NCI-H2107 (cell line): ENCODE data around the gene FGD5.
A peak's percentile ranks its signal among the peaks of the same experiment; 100 is the strongest.

Source experiments
- DNase-seq: peaks from one replicate; lab custom pipeline; 2025; lab: John Stamatoyannopoulos, UW

Gene FGD5

GRCh38 chr3:14933820-14934425, 115.2 kb downstream of the FGD5 start:
- DNase-seq = no peak

GRCh38 chr3:14935592-14936345, 117.0 kb downstream of the FGD5 start:
- DNase-seq = no peak

DNA sequence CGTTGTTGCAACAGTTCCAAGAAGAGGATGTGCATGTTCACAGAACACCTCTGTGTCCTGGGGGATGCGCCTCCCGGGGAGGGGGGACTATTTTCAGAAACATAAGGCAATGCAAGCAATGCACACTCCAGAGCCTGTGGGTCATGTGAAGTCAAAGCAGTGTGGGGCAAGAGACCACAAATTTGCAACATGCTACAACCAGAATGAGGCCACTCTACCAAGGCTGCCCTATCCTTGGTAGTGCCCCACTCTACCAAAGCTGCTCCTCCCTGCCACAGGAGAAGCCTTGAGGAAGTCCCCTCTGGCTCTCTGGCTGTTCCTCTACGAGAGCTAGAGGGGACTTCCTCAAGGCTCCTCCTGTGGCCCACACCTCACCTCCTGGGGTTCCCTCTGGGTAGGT, 120.2 kb downstream of the FGD5 start:
- DNase-seq = no peak

DNA sequence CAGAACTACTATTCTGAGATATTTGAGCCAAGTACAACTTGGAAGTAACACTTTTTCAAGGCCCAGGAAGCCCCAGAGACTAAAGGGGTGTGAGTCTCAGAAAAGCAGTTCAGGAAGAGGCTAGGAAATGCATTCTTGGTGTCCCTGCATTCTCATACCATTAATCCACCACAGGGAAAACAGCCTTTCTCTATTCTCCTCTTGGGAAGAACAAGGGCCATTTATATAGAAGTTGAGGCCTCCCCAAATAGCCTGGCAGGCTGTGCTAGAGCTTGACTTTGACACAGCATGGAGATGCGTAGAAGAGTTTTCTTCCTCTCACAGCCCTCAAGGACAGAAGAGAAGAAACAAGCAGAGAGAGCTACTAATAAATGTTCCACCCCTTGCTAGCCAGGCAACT, 123.1 kb downstream of the FGD5 start:
- DNase-seq = no peak

GRCh38 chr3:14943042-14943441, 124.3 kb downstream of the FGD5 start:
- DNase-seq = no peak

DNA sequence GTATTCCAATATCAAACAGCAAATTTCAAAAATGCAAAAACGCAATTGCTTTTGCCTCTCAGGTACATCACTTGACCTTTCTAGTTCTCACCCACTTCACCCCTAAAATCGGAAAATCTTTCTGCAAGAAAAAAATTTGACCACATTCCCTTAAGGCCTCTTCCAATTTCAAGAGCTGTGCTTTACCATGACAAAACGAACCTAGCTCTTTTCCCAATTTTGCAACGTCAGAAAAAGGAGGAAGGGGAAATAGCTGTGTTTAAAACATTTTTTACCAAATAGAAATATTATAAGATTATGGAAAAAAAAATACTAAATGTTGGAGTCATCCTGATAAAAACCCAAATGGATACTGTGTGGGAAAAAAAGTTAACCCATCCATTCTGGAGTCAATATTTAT, 127.5 kb downstream of the FGD5 start:
- no peak for DNase-seq

- DNase-seq = no peak
Measured at GRCh38 chr3:14946739-14947099, 128.0 kb downstream of the FGD5 start.

- DNase-seq = peak; percentile 2
Measured at GRCh38 chr3:14947100-14947885, 128.5 kb downstream of the FGD5 start, which contains the start of gene NR2C2. TSS of gene NR2C2 (plus strand) at chr3:14947583. CDS start at chr3:15003915, 56,332 bp downstream.

- peak; percentile 70 for DNase-seq
Measured at GRCh38 chr3:14947886-14948608, 129.3 kb downstream of the FGD5 start.

- DNase-seq = no peak
Measured at GRCh38 chr3:14948609-14949038, 129.9 kb downstream of the FGD5 start.

- no peak for DNase-seq
Measured at GRCh38 chr3:14949126-14949525, 130.4 kb downstream of the FGD5 start.

GRCh38 chr3:14950274-14950673, 131.5 kb downstream of the FGD5 start:
- DNase-seq = no peak

GRCh38 chr3:14957153-14957552, 138.4 kb downstream of the FGD5 start:
- DNase-seq = no peak

DNA sequence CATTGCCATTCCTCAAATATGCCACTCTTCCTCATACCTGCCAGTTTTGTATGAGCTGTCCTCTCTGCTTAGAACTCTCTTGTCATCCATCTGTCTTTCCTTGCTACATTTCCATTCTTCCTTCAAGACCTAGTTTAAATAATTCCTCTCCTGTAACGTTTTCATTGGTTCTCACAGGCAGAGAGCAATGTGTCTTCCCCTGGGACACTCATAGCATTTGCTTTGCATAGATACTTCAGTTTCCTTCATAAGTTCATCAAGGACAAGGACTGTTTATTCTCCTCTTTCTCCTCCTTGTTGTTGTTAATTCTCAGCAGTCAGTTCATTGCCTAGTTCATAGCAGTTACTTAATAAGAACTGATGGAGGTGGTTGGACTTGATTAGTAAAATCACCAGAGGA, 139.2 kb downstream of the FGD5 start:
- no peak for DNase-seq

- DNase-seq = no peak
Measured at GRCh38 chr3:14959359-14959943, 140.7 kb downstream of the FGD5 start.

DNA sequence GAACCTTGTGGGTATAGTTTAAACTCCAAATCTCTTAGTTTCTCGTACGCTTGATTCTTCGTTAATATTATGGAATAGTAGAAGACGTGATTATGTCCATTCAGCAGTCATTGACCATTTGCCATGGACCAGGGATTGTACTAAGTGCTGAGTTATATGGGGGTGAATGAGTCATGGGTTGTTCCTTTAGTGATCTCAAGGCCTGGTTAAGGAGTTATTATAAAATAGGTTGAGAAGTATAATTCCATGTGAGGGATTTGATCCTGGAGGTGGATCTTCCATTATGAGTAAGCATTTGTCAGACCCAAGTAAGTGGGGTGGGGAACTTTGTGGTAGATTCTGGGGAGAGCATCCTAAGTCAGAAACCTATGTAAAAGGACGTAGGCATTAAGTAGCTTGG, 144.0 kb downstream of the FGD5 start:
- DNase-seq = no peak

- DNase-seq = no peak
Measured at GRCh38 chr3:14967285-14967684, 148.5 kb downstream of the FGD5 start.

DNA sequence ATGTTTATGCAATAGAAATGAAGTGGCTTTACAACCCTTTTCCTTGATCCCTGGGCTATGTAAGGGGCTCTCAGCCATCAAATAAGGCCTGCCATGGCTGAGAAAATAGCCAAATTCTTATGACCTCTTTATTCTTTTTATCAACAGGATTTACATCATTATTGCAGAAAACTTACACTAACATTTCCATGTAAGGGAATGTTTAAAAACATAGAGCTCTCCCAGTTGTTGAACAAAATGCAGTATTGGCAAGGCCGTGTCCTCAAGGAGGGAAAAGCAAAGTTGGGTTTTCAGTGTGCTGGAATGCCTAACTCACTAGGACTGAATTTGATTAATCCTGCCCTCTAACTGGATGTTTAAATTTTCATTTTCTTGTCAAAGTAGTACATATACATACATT, 150.9 kb downstream of the FGD5 start:
- DNase-seq = no peak

- DNase-seq = no peak
Measured at GRCh38 chr3:14976317-14976716, 157.6 kb downstream of the FGD5 start.

GRCh38 chr3:14980689-14981088, 161.9 kb downstream of the FGD5 start:
- no peak for DNase-seq
